Naive thymus-derived CD4-positive, alpha-beta T cell (primary cell): Measurements from ENCODE around the gene AKAP6. TPM values are rescaled to one million over a fixed set of nuclear protein-coding genes. Genes with fewer than 3 reads are reported as not detected.

ENCODE experiments used
- ATAC-seq: fragments of 150-1000 bp; cut with Tn5 transposase; 2 replicates; pipeline ENCODE4 v1.10.0; 2021; ENCODE audit warnings: mild to moderate bottlenecking, moderate library complexity
- CTCF ChIA-PET: fragments of 350-600 bp; sonication (Branson Sonifier 250); formaldehyde crosslinking; loops from one replicate; lab custom pipeline; 2021; ENCODE audit warnings: antibody characterized with exemption; lab: Charles Lee
- POLR2A ChIA-PET: fragments of 350-600 bp; sonication (Branson Sonifier 250); formaldehyde crosslinking; loops from one replicate; lab custom pipeline; 2021; ENCODE audit warnings: antibody characterized with exemption, inconsistent platforms; lab: Charles Lee
- DNase-seq, 9 donors: peaks; one replicate each; pipeline versions ENCODE4 v3.0.0 to v3.0.0-alpha.2; 2020 to 2022; ENCODE audit warnings: mixed read lengths in 1 of 9
- H3K27ac ChIP-seq: one replicate; pipeline ENCODE4 v1.7.0; 2013; ENCODE audit warnings: mild to moderate bottlenecking, low read depth, low read length, moderate library complexity
- H3K27me3 ChIP-seq, 2 donors: one replicate each; pipeline ENCODE4 v1.7.0; 2013; ENCODE audit warnings: low read length in 2 of 2, mild to moderate bottlenecking in 2 of 2, moderate library complexity in 2 of 2; ENCODE audit not compliant: control insufficient read depth in 2 of 2, insufficient read depth in 2 of 2
- H3K36me3 ChIP-seq, 3 experiments: 1 replicate in 2 of 3; 2 replicates in 1 of 3; pipeline ENCODE4 v1.7.0; 2013; ENCODE audit warnings: low read length in 3 of 3, mild to moderate bottlenecking in 3 of 3, moderate library complexity in 1 of 3; ENCODE audit not compliant: insufficient read depth in 3 of 3, control insufficient read depth in 2 of 3
- H3K4me1 ChIP-seq, 2 donors: one replicate each; pipeline ENCODE4 v1.7.0; 2013; ENCODE audit warnings: low read length in 2 of 2, mild to moderate bottlenecking in 2 of 2, moderate library complexity in 1 of 2; ENCODE audit not compliant: control insufficient read depth in 2 of 2, insufficient read depth in 2 of 2
- H3K4me3 ChIP-seq: 2 replicates; pipeline ENCODE4 v1.7.0; 2013; ENCODE audit warnings: mild to moderate bottlenecking, low read length
- H3K9me3 ChIP-seq, 3 experiments: 1 replicate in 2 of 3; 2 replicates in 1 of 3; pipeline ENCODE4 v1.7.0; 2013; ENCODE audit warnings: low read length in 3 of 3; ENCODE audit not compliant: control insufficient read depth in 2 of 3
- H3K27ac Mint-ChIP-seq, 9 donors: one replicate each; pipeline ENCODE4 v1.8.0; 2020 to 2022; ENCODE audit warnings: mixed read lengths in 9 of 9, mild to moderate bottlenecking in 8 of 9, moderate library complexity in 5 of 9, inconsistent platforms in 2 of 9
- H3K27me3 Mint-ChIP-seq, 5 donors: one replicate each; pipeline ENCODE4 v1.8.0; 2021 to 2022; ENCODE audit warnings: mixed read lengths in 5 of 5, mild to moderate bottlenecking in 1 of 5
- H3K36me3 Mint-ChIP-seq, 5 donors: one replicate each; pipeline ENCODE4 v1.8.0; 2020 to 2022; ENCODE audit warnings: mixed read lengths in 5 of 5, mild to moderate bottlenecking in 3 of 5, inconsistent platforms in 1 of 5
- H3K4me1 Mint-ChIP-seq, 7 donors: one replicate each; pipeline ENCODE4 v1.8.0; 2020 to 2022; ENCODE audit warnings: mixed read lengths in 7 of 7, mild to moderate bottlenecking in 3 of 7, inconsistent platforms in 1 of 7
- H3K4me3 Mint-ChIP-seq, 10 donors: one replicate each; pipeline ENCODE4 v1.8.0; 2020 to 2022; ENCODE audit warnings: mild to moderate bottlenecking in 10 of 10, mixed read lengths in 10 of 10, moderate library complexity in 6 of 10, inconsistent platforms in 2 of 10
- H3K9me3 Mint-ChIP-seq, 11 donors: one replicate each; pipeline ENCODE4 v1.8.0; 2020 to 2022; ENCODE audit warnings: mixed read lengths in 11 of 11, mild to moderate bottlenecking in 4 of 11, inconsistent platforms in 1 of 11, moderate library complexity in 1 of 11
- intact Hi-C, 2 donors: fragments of 100-400 bp; cut with micrococcal nuclease; formaldehyde crosslinking; loops; one replicate each; pipeline ENCODE4 v1.15.1; 2023
- polyA plus RNA-seq, 2 donors: library from polyadenylated mRNA; unstranded; fragments of 300-500 nt; fragmentation: Illumina TruSeq; gene quantifications; one replicate each; pipeline ENCODE4 v1.2.3, GENCODE V29; 2021
- total RNA-seq, 6 experiments: library from RNA in 5 of 6; stranded (reverse) in 5 of 6; gene quantifications; 1 replicate in 5 of 6; 2 replicates in 1 of 6; pipeline ENCODE4 v1.2.3 and lab custom pipeline; 2021 to 2026

Gene AKAP6
- total and polyA plus RNA-seq, 7 experiments from 2014 or later = 0.29 to 7.9 (median 4.1) TPM

GRCh38 chr14:32756775-32757174 lies 427.7 kb downstream of the AKAP6 start:
- H3K27me3 ChIP-seq = no peaks in the 10 kb centered on the region
- H3K4me3 ChIP-seq = no peak overlapping the region
- no peaks in the 10 kb centered on the region for H3K4me1 ChIP-seq
- ChIA-PET POLR2A (no interaction called here), CTCF (no interaction called here)
- Mint-ChIP-seq H3K27me3 (peaks cover 0 to 6% (median 0%) of the 10 kb centered on the region in 5 donors), H3K27ac (no peak overlapping the region), H3K9me3 (peaks cover 10 to 41% (median 25%) of the 10 kb centered on the region in 11 donors), H3K4me3 (no peak overlapping the region), H3K4me1 (no peaks in the 10 kb centered on the region), H3K36me3 (peaks cover 0 to 16% (median 12%) of the 10 kb centered on the region in 5 donors)
- peaks cover 0 to 8% (median 5%) of the 10 kb centered on the region in 3 experiments for H3K9me3 ChIP-seq
- H3K36me3 ChIP-seq = no peaks in the 10 kb centered on the region
- no peak for ATAC-seq
- intact Hi-C loops = no loop called here
- no peak for DNase-seq
- no peak overlapping the region for H3K27ac ChIP-seq

DNA sequence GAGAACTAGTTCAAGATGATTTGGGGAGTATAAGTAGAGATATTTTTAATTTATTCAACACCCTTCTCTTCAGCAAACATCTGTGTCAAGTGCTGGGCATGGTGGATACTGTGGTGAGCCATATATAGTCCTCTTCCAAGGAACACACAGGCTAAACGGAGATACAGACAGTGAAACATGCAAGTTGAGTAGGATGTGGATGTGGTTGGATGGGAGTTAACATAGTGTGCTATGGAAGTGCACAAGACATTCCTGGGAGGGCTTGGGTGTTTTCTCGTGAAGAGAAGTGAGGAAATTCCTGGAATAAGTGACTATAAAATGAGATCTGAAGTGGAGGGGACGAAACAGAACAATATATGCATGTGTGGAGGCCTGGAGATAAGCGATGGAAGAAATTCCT lies 428.5 kb downstream of the AKAP6 start:
- Mint-ChIP-seq H3K4me1 (no peaks in the 10 kb centered on the region), H3K4me3 (peak overlapping the region in 1 of 10 donors; percentile 46), H3K36me3 (peaks cover 0 to 16% (median 12%) of the 10 kb centered on the region in 5 donors), H3K27ac (no peak overlapping the region), H3K27me3 (peaks cover 0 to 6% (median 0%) of the 10 kb centered on the region in 5 donors), H3K9me3 (peaks cover 10 to 41% (median 25%) of the 10 kb centered on the region in 11 donors)
- Histone ChIP-seq H3K27me3 (no peaks in the 10 kb centered on the region), H3K4me3 (no peak overlapping the region), H3K36me3 (no peaks in the 10 kb centered on the region), H3K4me1 (no peaks in the 10 kb centered on the region), H3K27ac (no peak overlapping the region), H3K9me3 (peaks cover 0 to 8% (median 5%) of the 10 kb centered on the region in 3 experiments)
- CTCF ChIA-PET = no interaction called here
- DNase-seq (no peak), ATAC-seq (no peak)
- intact Hi-C loops = no loop called here
- POLR2A ChIA-PET = no interaction called here

DNA sequence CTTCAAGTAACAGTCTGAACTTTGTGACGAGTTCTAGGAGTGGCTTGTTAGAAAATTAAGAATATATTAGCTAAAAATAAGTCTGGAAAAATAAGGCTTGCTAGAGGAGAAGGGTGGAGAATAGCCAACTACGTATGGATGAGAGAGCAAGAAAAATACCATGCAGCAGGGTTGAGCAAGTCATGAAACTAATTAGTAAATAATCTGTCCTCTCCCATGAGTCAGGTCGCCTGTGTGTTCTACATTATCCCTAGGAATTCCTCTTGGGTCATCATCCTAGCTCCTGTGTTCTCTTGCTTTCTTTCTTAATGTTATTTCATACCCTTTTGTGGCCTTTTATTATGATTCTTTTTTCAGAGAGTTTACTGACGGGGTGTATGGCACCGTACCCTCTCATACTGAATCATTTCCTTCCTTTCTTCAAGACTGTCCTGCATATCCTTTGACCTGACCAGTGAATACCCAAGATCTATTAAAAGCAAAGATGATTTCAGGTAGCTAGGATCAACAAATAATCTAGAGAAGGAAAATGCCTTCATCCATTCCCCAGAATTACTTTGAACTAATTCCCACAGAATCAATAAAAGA lies 432.4 kb downstream of the AKAP6 start:
- CTCF ChIA-PET = no interaction called here
- no peak overlapping the region for H3K27ac Mint-ChIP-seq
- intact Hi-C loops = no loop called here
- no peaks in the 10 kb centered on the region for H3K4me1 Mint-ChIP-seq
- Histone ChIP-seq H3K27ac (no peak overlapping the region), H3K9me3 (no peaks in the 10 kb centered on the region), H3K4me1 (no peaks in the 10 kb centered on the region), H3K27me3 (no peaks in the 10 kb centered on the region), H3K4me3 (no peak overlapping the region), H3K36me3 (no peaks in the 10 kb centered on the region)
- POLR2A ChIA-PET = no interaction called here
- ATAC-seq (no peak), DNase-seq (no peak)
- H3K9me3 Mint-ChIP-seq = peaks cover 2 to 14% (median 4%) of the 10 kb centered on the region in 11 donors
- H3K27me3 Mint-ChIP-seq = peaks cover 0 to 6% (median 0%) of the 10 kb centered on the region in 5 donors
- H3K4me3 Mint-ChIP-seq = no peak overlapping the region
- H3K36me3 Mint-ChIP-seq = peaks cover 0 to 9% (median 0%) of the 10 kb centered on the region in 5 donors

DNA sequence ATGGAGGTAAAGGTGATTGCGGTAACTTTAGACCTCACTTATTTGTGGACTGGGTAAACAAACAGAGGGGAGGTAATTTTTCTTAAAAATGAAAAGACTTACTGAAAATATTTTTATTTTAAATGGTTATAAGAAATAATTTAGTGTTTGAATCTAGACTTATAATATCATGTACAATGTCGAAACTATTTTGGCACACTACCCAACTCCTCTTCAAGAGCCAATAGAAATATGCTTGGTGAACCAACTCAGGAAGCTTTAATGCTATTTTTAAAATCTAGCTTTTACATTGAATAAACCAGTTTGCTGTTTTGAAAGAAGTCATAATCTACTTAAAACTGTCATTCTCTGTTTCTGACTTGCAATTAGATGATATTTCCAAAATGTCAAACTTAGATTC lies 433.8 kb downstream of the AKAP6 start:
- Histone ChIP-seq H3K27ac (no peak overlapping the region), H3K4me3 (no peak overlapping the region), H3K36me3 (no peaks in the 10 kb centered on the region), H3K4me1 (no peaks in the 10 kb centered on the region), H3K27me3 (no peaks in the 10 kb centered on the region), H3K9me3 (no peaks in the 10 kb centered on the region)
- peaks cover 0 to 5% (median 0%) of the 10 kb centered on the region in 11 donors for H3K9me3 Mint-ChIP-seq
- ChIA-PET POLR2A (no interaction called here), CTCF (no interaction called here)
- ATAC-seq (no peak), DNase-seq (no peak)
- intact Hi-C loops = no loop called here
- no peak overlapping the region for H3K27ac Mint-ChIP-seq
- no peaks in the 10 kb centered on the region for H3K4me1 Mint-ChIP-seq
- peaks cover 0 to under 1% (median 0%) of the 10 kb centered on the region in 5 donors for H3K27me3 Mint-ChIP-seq
- no peaks in the 10 kb centered on the region for H3K36me3 Mint-ChIP-seq
- no peak overlapping the region for H3K4me3 Mint-ChIP-seq

GRCh38 chr14:32763673-32764072 lies 434.6 kb downstream of the AKAP6 start:
- Histone ChIP-seq H3K4me3 (no peak overlapping the region), H3K4me1 (no peaks in the 10 kb centered on the region), H3K9me3 (no peaks in the 10 kb centered on the region), H3K36me3 (no peaks in the 10 kb centered on the region), H3K27ac (no peak overlapping the region), H3K27me3 (no peaks in the 10 kb centered on the region)
- Mint-ChIP-seq H3K4me3 (no peak overlapping the region), H3K36me3 (no peaks in the 10 kb centered on the region), H3K27me3 (no peaks in the 10 kb centered on the region), H3K27ac (no peak overlapping the region), H3K9me3 (peaks cover 0 to 4% (median 0%) of the 10 kb centered on the region in 11 donors), H3K4me1 (no peaks in the 10 kb centered on the region)
- intact Hi-C loops = no loop called here
- no peak for DNase-seq
- ChIA-PET CTCF (no interaction called here), POLR2A (no interaction called here)
- no peak for ATAC-seq

GRCh38 chr14:32764131-32764530 lies 435.0 kb downstream of the AKAP6 start:
- CTCF ChIA-PET = no interaction called here
- Histone ChIP-seq H3K4me1 (no peaks in the 10 kb centered on the region), H3K4me3 (no peak overlapping the region), H3K27me3 (no peaks in the 10 kb centered on the region), H3K9me3 (no peaks in the 10 kb centered on the region), H3K36me3 (no peaks in the 10 kb centered on the region), H3K27ac (no peak overlapping the region)
- Mint-ChIP-seq H3K36me3 (no peaks in the 10 kb centered on the region), H3K27ac (no peak overlapping the region), H3K4me3 (no peak overlapping the region), H3K27me3 (no peaks in the 10 kb centered on the region), H3K4me1 (no peaks in the 10 kb centered on the region), H3K9me3 (peaks cover 0 to 4% (median 0%) of the 10 kb centered on the region in 11 donors)
- POLR2A ChIA-PET = no interaction called here
- ATAC-seq = no peak
- DNase-seq = no peak
- intact Hi-C loops = no loop called here

GRCh38 chr14:32770422-32770821 lies 441.3 kb downstream of the AKAP6 start:
- ChIA-PET POLR2A (no interaction called here), CTCF (no interaction called here)
- Histone ChIP-seq H3K27me3 (no peaks in the 10 kb centered on the region), H3K4me1 (no peaks in the 10 kb centered on the region), H3K36me3 (no peaks in the 10 kb centered on the region), H3K4me3 (no peak overlapping the region), H3K9me3 (no peaks in the 10 kb centered on the region), H3K27ac (no peak overlapping the region)
- H3K27ac Mint-ChIP-seq = no peak overlapping the region
- no peak overlapping the region for H3K4me3 Mint-ChIP-seq
- peaks cover 0 to 1% (median 0%) of the 10 kb centered on the region in 11 donors for H3K9me3 Mint-ChIP-seq
- no peak for DNase-seq
- intact Hi-C loops = no loop called here
- peaks cover 0 to 17% (median 9%) of the 10 kb centered on the region in 5 donors for H3K36me3 Mint-ChIP-seq
- H3K27me3 Mint-ChIP-seq = no peaks in the 10 kb centered on the region
- no peaks in the 10 kb centered on the region for H3K4me1 Mint-ChIP-seq
- ATAC-seq = no peak
